Thoracic aorta endothelial cell (primary cell): ENCODE data around the gene ITGA2B. TPM values are rescaled to one million over a fixed set of nuclear protein-coding genes. Genes with fewer than 3 reads are reported as not detected.

Experiments used
- small RNA-seq: library from RNA; depleted of rRNA; stranded (forward); fragments of <200 nt; gene quantifications from one replicate; pipeline ENCODE3, GENCODE V24; 2012
- total RNA-seq: library from RNA; depleted of rRNA; stranded (reverse); fragments of >200 nt; gene quantifications from 2 replicates; pipeline ENCODE4 v1.2.3, GENCODE V29; 2012

The ITGA2B gene
- total RNA-seq: 0.22 TPM in 1 of 2 replicates, not detected in the other

GRCh38 chr17:44389281-44389680 lies at the start of gene ITGA2B:
TSS of gene ITGA2B (minus strand) at chr17:44389649. CDS start at chr17:44389473, 176 bp downstream.

GRCh38 chr17:44363613-44364159 lies 25.8 kb downstream of the ITGA2B start, which contains the start of gene FAM171A2:
TSS of gene FAM171A2 (minus strand) at chr17:44363853. CDS start at chr17:44363714, 139 bp downstream.

GRCh38 chr17:44344939-44345453 lies 44.5 kb downstream of the ITGA2B start, which contains the start of gene GRN:
TSS of gene GRN (plus strand) at chr17:44345302. CDS start at chr17:44349165, 3,863 bp downstream.

DNA sequence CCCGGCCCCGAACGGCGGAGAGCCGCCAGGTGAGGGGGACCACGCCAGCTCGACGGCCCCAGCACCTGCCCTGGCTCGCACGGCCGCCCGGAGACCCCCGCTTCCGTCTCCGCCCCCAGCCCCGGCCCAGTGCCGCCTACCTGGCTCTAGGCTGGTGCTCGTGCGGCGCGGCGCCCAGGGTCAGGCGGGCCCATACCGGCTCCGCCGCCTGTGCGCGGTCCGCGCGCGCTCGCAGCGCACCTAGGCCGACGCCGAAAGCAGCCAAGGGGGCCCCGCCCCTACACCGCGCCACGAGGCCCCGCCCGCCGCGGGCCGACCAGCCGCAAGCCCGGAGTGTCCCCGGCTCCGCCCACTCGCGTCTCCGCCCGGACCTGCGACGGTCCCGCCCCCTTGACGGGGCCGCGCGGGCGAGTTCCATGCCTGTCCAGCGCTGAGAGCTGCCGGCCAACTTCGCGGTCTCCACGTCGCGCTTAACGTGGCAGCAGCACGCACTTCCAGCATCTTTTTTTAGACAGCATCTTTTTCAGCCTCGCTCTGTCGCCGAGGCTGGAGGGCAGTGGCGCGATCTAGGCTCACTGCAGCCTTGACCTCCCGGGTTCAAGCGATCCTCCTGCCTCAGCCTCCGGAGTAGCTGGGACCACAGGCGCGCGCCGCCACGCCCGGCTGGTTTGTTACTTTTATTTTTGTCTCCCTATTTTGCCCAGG lies 64.7 kb downstream of the ITGA2B start, which contains the start of gene SLC25A39:
Gene SLC25A39 (minus strand): TSS at position 253 of the 705 bp plus-strand sequence. CDS start 1,261 bp downstream, outside the sequence.

Small RNAs within 50 kb of the gene (small RNA-seq; reads per million reads assigned to genes)
- not detected for gene RN7SL258P

Other genes with a start within 250 kb of the ITGA2B start
- 3.9 and 6.9 TPM in 2 replicates for gene HROB, start 247.7 kb downstream of the ITGA2B start, total RNA-seq
- gene ASB16, start 218.9 kb downstream of the ITGA2B start, total RNA-seq: not detected in 2 replicates
- gene TMUB2, start 202.7 kb downstream of the ITGA2B start, total RNA-seq: 17.7 and 20.2 TPM in 2 replicates
- 48.7 and 51.0 TPM in 2 replicates for gene ATXN7L3, start 189.8 kb downstream of the ITGA2B start, total RNA-seq
- 60.1 and 74.1 TPM in 2 replicates for gene UBTF, start 170.0 kb downstream of the ITGA2B start, total RNA-seq
- not detected in 2 replicates for gene SLC4A1, start 121.5 kb downstream of the ITGA2B start, total RNA-seq
- gene RUNDC3A, start 81.0 kb downstream of the ITGA2B start, total RNA-seq: not detected in 2 replicates
- gene SLC25A39, start 64.8 kb downstream of the ITGA2B start, total RNA-seq: 70.9 and 84.0 TPM in 2 replicates
- 153 and 193 TPM in 2 replicates for gene GRN, start 44.3 kb downstream of the ITGA2B start, total RNA-seq
- gene FAM171A2, start 25.8 kb downstream of the ITGA2B start, total RNA-seq: 3.8 and 5.2 TPM in 2 replicates
- gene GPATCH8, start 113.8 kb upstream of the ITGA2B start, total RNA-seq: 28.7 and 37.5 TPM in 2 replicates
- 0.66 and 1.2 TPM in 2 replicates for gene FZD2, start 167.8 kb upstream of the ITGA2B start, total RNA-seq